Activated CD8-positive, alpha-beta memory T cell treated with anti-CD3 and anti-CD28 coated beads for 4 hours (primary cell): ENCODE data around the gene SDK2.

Source experiments
- DNase-seq, 2 donors: peaks; one replicate each; pipeline ENCODE4 v3.0.0-alpha.2; 2020; ENCODE audit warnings: low read depth in 2 of 2

The SDK2 gene

GRCh38 chr17:73533781-73534180 lies 110.5 kb downstream of the SDK2 start:
- no peak for DNase-seq

DNA sequence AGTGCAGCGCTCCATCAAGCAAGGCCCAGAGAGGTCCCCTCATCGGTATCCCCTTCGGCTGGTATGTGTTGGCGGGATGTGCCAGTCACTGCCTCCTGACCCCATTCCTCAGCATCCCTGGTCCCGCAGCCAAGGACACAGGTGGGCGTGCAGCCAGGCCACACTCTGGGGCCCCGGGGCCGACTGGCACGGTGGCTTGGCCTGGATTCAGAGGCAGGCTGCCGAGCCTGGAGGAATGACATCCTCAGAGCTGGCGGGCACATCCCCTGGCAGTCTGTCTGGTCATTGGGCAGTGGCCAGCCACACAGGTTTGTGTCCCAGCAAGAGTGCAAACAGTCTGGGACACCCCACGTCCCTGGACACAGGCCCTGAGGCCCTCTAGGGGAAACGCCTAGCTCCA lies 111.1 kb downstream of the SDK2 start:
- no peak for DNase-seq

DNA sequence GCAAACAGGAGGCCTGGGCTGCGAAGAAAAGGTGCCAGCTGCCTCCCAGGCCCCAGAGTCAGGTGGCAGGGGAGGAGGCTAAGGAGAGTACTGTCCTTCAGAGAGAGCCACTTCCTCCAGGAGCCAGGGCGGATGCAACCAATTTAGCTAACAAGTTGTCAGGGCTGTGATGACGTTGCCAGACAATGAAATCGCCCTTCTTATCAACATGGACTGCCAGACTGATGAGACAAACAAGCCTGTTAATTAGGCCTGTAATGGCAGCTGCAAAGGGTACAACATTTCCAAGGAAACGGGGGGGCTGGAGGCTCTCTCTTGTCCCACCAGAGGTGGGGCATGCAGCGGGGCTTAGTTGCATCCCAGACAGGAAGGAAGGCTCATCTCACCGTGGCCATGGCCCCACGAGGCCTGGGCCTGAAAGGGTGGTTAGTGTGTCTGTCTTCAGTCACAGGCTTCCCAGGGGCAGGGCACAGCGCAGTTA lies 111.8 kb downstream of the SDK2 start:
- no peak for DNase-seq

DNA sequence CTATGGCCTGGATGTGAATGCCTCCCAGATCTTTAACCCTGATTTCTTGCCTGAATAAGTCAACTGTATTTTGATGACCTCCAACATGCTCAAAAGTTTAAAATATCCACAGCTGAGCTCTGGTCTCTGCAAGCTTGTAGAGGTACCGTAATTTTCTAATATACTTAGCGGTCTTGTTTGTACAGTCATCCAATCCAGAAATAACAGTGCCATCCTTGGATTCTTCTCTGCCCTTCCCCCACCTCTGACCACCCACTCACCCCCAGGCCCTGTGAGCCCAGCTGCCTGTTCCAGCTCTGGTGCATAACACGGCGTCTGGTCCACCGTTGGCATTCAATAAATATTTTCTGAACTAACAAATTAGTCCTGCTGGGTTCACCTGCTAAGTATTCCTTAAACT lies 113.1 kb downstream of the SDK2 start:
- DNase-seq, result no peak

GRCh38 chr17:73528679-73529078 lies 115.6 kb downstream of the SDK2 start:
- no peak for DNase-seq

- DNase-seq, result no peak
These were observed 117.3 kb downstream of the SDK2 start for GRCh38 chr17:73526952-73527351.

- no peak for DNase-seq
These were observed 119.1 kb downstream of the SDK2 start for GRCh38 chr17:73524941-73525679.

- no peak for DNase-seq
These were observed 121.5 kb downstream of the SDK2 start for GRCh38 chr17:73522696-73523095.

- DNase-seq, result no peak
These were observed 122.1 kb downstream of the SDK2 start for GRCh38 chr17:73522107-73522506.

DNA sequence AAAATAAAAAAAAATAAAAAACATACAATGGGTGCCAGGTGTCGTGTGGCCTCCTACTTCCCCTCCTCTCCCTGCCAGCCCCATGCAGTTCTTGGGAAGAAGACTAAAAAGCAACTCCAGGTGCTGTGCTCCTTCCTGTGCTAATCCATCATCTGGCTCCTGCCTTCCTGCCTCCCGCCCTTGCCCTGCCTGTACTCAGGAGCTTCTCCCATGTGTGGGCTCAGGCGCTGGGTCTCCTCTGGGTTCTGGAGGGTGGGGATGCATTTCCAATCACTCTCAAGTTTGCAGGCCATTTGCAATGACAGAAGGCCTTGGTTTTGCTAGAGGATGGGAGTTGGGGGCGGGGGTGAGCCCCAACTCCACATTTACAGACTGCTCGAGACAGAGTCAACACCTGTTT lies 122.9 kb downstream of the SDK2 start:
- no peak for DNase-seq

- DNase-seq, result no peak
These were observed 123.9 kb downstream of the SDK2 start for GRCh38 chr17:73520369-73520761.

GRCh38 chr17:73519714-73520368 lies 124.4 kb downstream of the SDK2 start:
- no peak for DNase-seq

DNA sequence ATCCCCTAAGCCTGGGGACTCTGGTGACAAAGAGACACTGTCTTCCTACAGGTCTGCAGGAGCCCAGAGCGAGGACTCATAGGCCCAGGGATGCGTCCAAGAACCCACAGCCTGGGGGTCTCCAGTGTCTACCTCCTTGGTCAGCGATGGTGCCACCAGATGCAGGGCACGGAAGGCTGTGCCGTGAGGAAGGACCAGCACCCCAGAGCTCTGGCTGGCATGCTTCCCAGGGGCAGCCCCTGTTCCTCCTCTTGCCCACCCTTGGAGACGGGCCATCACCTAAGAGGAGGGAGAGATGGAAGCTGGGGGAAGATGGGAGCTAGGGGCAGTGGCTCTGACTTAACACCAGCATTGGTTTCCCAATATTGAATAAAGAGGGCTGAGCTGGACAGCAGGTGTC lies 125.2 kb downstream of the SDK2 start:
- no peak for DNase-seq

- no peak for DNase-seq
These were observed 127.8 kb downstream of the SDK2 start for GRCh38 chr17:73516431-73516830.

DNA sequence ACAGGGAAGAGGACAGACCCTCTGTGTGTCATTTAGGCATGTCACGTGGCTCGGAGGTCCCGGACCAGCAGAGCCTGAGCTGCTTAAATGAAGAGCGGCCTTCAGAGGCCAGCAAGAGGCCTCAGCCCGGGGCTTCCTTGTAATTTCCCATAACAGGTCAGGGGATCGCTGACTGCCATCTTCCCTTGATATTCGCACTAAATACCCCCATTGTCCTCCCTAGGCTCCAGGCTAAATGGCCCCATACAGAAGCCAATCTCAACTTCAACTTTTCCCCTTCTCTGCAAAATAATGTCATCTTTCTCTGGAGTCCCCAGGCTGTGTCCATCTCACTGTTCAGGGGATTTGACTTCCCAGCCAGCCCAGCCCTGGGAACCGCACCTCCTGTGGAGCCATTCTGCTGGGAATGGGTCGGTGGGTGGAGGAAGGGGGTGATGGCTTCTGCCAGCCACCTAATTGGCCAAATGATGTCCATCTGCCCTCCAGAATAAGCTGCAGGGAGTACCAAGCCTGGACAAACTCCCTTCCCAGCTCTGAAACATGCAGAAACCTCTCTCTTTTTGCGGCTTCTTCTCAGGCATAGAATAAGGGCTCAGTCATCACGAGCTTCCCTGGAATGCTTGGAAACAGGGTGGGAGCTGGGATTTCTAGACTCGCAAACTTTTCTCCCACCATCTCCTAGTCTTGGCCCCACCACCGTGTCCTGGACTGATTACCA lies 129.9 kb downstream of the SDK2 start:
- DNase-seq, result no peak

DNA sequence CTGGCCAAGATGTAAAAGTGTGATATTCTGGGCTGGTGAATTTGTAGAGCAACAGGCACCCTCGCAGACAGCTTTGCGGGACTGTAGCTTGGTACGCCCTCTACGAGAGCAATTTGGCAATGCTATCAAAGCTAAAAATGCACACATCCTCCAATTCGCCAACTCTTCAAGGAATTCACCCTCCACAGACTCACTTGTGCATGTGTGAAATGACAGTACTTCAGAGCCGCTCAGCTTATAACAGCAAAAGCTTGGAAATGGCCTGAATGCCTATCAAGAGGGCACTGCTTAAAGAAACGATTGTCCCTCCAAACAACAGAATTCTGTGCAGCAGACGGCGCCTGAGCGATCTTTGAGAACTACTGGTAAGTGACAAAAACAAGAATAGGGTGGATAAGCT lies 130.8 kb downstream of the SDK2 start:
- no peak for DNase-seq

GRCh38 chr17:73511719-73512115 lies 132.5 kb downstream of the SDK2 start:
- DNase-seq, result no peak

DNA sequence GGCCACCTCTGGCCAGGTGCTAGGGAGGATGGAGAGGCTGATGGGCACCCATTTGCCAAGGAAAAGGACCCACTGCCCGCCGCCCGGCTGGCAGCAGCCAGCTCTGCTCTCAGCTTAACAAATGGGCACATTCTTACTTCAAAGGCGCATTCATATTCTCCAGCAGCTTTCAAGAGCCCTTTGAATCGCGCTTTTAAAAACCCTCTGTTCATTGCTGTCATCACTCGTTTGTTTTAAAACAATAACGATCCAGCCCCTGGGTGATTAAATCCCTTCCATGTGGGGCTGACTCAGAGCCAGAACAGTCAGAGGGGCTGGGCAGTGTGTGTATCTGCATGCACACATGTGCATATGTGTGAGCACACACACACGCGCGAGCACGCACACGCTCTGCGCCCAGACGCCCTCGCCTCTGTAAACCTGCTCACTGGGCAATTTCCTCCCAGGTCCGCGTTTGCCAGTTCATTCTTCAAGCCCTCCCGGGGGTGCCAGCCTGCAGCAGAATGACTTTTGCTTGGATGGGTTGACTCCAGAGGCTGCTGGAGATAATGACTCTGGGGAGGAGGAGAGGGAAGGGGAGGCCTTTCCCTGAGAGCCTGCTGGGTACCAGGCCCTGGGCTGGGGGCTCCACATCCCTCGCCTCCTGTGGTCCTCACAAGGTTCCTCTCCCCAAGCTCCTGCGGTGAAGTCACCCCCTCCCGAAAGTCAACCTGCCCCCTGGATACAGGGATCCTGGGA lies 133.1 kb downstream of the SDK2 start:
- no peak for DNase-seq

DNA sequence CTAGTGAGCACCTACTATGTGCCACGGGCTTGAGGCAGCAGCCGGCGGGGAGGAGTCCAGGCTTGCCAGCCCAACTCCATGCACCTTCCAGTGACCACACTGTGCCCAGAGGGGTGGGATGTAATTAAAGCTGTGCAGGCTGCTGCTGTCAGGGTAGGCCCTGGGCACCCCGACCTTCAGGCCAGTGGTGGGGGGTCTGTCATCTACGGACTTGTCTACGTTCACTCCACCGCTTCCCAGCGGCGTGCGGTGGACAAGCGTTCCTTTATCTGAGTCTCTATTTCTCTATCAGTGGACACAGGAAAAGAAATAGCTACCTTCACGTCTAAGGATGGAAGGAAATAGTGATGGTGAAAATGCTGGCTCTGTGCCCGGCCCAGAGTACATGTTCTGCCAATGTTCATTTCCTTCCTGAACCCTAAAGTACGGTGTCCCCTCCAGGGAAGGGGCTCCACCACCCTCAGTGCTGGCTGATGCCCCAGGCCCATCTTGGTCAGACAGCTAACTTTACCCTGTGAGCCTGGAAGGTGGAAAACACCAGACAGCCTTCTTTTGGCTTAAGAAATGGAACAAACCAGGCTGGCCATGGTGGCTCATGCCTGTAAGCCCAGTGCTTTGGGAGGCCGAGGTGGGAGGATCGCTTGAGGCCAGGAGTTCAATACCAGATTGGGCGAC lies 135.2 kb downstream of the SDK2 start:
- DNase-seq, result no peak

- DNase-seq, result no peak
These were observed 136.0 kb downstream of the SDK2 start for GRCh38 chr17:73508057-73508930.
